ENCODE measurements around the gene HOXD3. TPM values are rescaled to one million over a fixed set of nuclear protein-coding genes. Genes with fewer than 3 reads are reported as not detected.

HOXD3 gene
- total and polyA plus RNA-seq, 8 donors = 0.15 to 1.0 (median 0.40) TPM; not detected in 1

GRCh38 chr2:176110415-176111308 lies 46.4 kb upstream of the HOXD3 start:
- no peaks in the 10 kb centered on the region for H3K36me3 ChIP-seq
- H3K4me3 ChIP-seq = no peak overlapping the region
- no peak for ATAC-seq
- H3K27ac ChIP-seq = no peak overlapping the region
- H3K4me1 ChIP-seq = peaks cover 0 to 11% of the 10 kb centered on the region in 2 donors
- DNase-seq = no peak
- TF ChIP-seq CTCF (IDR thresholded peaks at IDR 0.05) = no peak
- intact Hi-C loops (cut with DNase I) = no loop called here
- peaks cover 98 to 100% of the 10 kb centered on the region in 2 donors for H3K27me3 ChIP-seq
- H3K9me3 ChIP-seq = no peaks in the 10 kb centered on the region

GRCh38 chr2:176111309-176111663 lies 45.8 kb upstream of the HOXD3 start:
- DNase-seq = peak in 1 of 4 donors; percentile 66
- peak in 1 of 2 donors; percentile 30 for TF ChIP-seq CTCF (IDR thresholded peaks at IDR 0.05)
- Histone ChIP-seq H3K27ac (no peak overlapping the region), H3K4me3 (no peak overlapping the region), H3K27me3 (peaks cover 98 to 100% of the 10 kb centered on the region in 2 donors), H3K4me1 (peaks cover 0 to 10% of the 10 kb centered on the region in 2 donors), H3K9me3 (no peaks in the 10 kb centered on the region), H3K36me3 (no peaks in the 10 kb centered on the region)
- ATAC-seq = peak; percentile 60
- intact Hi-C loops (cut with DNase I) = no loop called here

- Histone ChIP-seq H3K4me1 (peaks cover 0 to 4% of the 10 kb centered on the region in 2 donors), H3K27me3 (peaks cover 98 to 100% of the 10 kb centered on the region in 2 donors), H3K36me3 (no peaks in the 10 kb centered on the region), H3K9me3 (no peaks in the 10 kb centered on the region), H3K27ac (no peak overlapping the region), H3K4me3 (no peak overlapping the region)
- intact Hi-C loops (cut with DNase I) = no loop called here
- ATAC-seq (no peak), DNase-seq (no peak)
- TF ChIP-seq CTCF (IDR thresholded peaks at IDR 0.05) = no peak
Observed at GRCh38 chr2:176111846-176112374, 45.2 kb upstream of the HOXD3 start.

GRCh38 chr2:176112375-176113302 lies 44.5 kb upstream of the HOXD3 start:
- DNase-seq = peak in 1 of 4 donors; percentile 71

More at GRCh38 chr2:176112375-176113302, 44.5 kb upstream of the HOXD3 start:
- TF ChIP-seq CTCF (IDR thresholded peaks at IDR 0.05) = no peak
- H3K4me3 ChIP-seq = no peak overlapping the region
- ATAC-seq = no peak
- H3K27ac ChIP-seq = no peak overlapping the region
- no peaks in the 10 kb centered on the region for H3K9me3 ChIP-seq
- no peaks in the 10 kb centered on the region for H3K4me1 ChIP-seq
- H3K27me3 ChIP-seq = peaks cover 100% of the 10 kb centered on the region in 2 donors
- no peaks in the 10 kb centered on the region for H3K36me3 ChIP-seq
- intact Hi-C loops (cut with DNase I) = no loop called here

Measured in left lung (tissue), 10 donors.